ENCODE measurements around the gene THAP12.

THAP12 gene

GRCh38 chr11:76337923-76338322 is 43.0 kb downstream of the THAP12 start:
- H3K36me3 ChIP-seq (ENCODE audit: insufficient read depth, low read depth, low read length): no peaks in the 10 kb centered on the region
- no peaks in the 10 kb centered on the region for H3K4me1 ChIP-seq (ENCODE audit: insufficient read depth, low read length)
- H3K4me3 ChIP-seq (ENCODE audit: low read length): no peak overlapping the region
- no peaks in the 10 kb centered on the region for H3K27me3 ChIP-seq (ENCODE audit: insufficient read depth, low read length)
- H3K27ac ChIP-seq (ENCODE audit: low read length): no peak overlapping the region
- H3K9ac ChIP-seq (ENCODE audit: low read depth, low read length): no peak overlapping the region
- peaks cover 33% of the 10 kb centered on the region for H3K9me3 ChIP-seq (ENCODE audit: insufficient read depth, low read depth, low read length)

DNA sequence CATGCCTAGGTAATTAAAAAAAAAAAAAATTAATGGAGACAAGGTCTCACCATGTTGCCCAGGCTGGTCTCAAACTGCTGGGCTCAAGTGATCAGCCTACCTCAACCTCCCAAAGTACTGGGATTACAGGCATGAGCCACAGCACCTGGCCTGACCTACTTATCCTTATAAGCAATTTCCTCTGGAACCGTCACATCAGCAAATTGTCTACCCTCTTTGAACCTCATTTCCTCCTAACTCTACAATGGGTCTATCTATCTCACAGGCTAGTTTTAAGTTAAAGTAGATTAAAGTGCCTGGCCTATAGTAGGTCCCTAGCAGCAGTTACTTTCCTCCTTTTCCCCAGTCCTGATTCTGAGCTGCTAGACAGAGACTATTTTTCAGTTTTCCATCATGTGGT is 43.5 kb downstream of the THAP12 start:
- no peak overlapping the region for H3K4me3 ChIP-seq (ENCODE audit: low read length)
- H3K27me3 ChIP-seq (ENCODE audit: insufficient read depth, low read length): no peaks in the 10 kb centered on the region
- no peaks in the 10 kb centered on the region for H3K36me3 ChIP-seq (ENCODE audit: insufficient read depth, low read depth, low read length)
- H3K4me1 ChIP-seq (ENCODE audit: insufficient read depth, low read length): no peaks in the 10 kb centered on the region
- no peak overlapping the region for H3K27ac ChIP-seq (ENCODE audit: low read length)
- no peak overlapping the region for H3K9ac ChIP-seq (ENCODE audit: low read depth, low read length)
- peaks cover 33% of the 10 kb centered on the region for H3K9me3 ChIP-seq (ENCODE audit: insufficient read depth, low read depth, low read length)

DNA sequence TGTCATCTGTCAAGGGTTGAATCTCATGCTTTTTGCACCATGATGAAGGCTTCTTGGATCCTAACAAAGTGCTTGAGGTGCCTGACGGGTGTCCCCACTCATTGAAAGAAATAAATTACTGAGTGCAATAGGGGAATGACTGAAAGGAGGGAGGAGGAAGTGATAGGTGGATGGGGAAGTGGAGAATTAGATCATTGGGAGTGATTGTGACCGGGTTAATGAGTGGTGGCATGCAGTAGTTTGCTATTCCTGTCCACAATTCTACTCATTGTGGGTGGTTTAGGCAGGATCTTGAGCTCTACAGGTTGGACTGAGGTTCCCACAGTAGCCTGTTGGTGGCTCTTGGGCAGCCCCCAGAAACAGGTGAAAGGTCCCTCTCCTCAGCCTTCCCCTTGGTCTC is 44.3 kb downstream of the THAP12 start:
- Histone ChIP-seq H3K27me3 (ENCODE audit: insufficient read depth, low read length) (no peaks in the 10 kb centered on the region), H3K9me3 (ENCODE audit: insufficient read depth, low read depth, low read length) (peaks cover 33% of the 10 kb centered on the region), H3K27ac (ENCODE audit: low read length) (no peak overlapping the region), H3K4me3 (ENCODE audit: low read length) (no peak overlapping the region), H3K36me3 (ENCODE audit: insufficient read depth, low read depth, low read length) (no peaks in the 10 kb centered on the region), H3K4me1 (ENCODE audit: insufficient read depth, low read length) (no peaks in the 10 kb centered on the region), H3K9ac (ENCODE audit: low read depth, low read length) (no peak overlapping the region)

GRCh38 chr11:76335842-76336241 is 45.1 kb downstream of the THAP12 start:
- Histone ChIP-seq H3K27ac (ENCODE audit: low read length) (no peak overlapping the region), H3K36me3 (ENCODE audit: insufficient read depth, low read depth, low read length) (no peaks in the 10 kb centered on the region), H3K4me1 (ENCODE audit: insufficient read depth, low read length) (no peaks in the 10 kb centered on the region), H3K4me3 (ENCODE audit: low read length) (no peak overlapping the region), H3K9me3 (ENCODE audit: insufficient read depth, low read depth, low read length) (peaks cover 33% of the 10 kb centered on the region), H3K27me3 (ENCODE audit: insufficient read depth, low read length) (no peaks in the 10 kb centered on the region), H3K9ac (ENCODE audit: low read depth, low read length) (no peak overlapping the region)

GRCh38 chr11:76334826-76335389 is 46.0 kb downstream of the THAP12 start:
- Histone ChIP-seq H3K27ac (ENCODE audit: low read length) (no peak overlapping the region), H3K9ac (ENCODE audit: low read depth, low read length) (no peak overlapping the region), H3K4me1 (ENCODE audit: insufficient read depth, low read length) (no peaks in the 10 kb centered on the region), H3K4me3 (ENCODE audit: low read length) (no peak overlapping the region), H3K9me3 (ENCODE audit: insufficient read depth, low read depth, low read length) (peaks cover 33% of the 10 kb centered on the region), H3K36me3 (ENCODE audit: insufficient read depth, low read depth, low read length) (no peaks in the 10 kb centered on the region), H3K27me3 (ENCODE audit: insufficient read depth, low read length) (no peaks in the 10 kb centered on the region)

DNA sequence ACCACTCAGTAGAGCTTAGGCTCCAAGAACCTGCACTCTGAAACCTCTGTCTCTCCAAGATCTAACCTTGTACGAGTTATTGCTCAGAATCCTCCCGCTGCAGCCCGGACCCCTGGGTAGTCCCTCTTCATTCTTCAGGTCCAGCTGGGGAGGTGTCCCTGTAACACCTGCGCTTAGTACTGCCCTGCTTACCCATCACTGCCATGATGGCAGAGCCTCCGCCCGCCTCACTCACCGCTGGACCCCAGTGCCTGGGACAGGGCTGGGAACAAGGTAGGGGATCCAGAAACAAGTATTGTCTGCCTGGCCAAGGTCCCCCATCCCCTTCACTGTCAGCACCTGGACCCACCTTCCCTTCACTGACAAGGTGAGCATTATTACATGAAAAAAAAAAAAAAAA is 50.3 kb downstream of the THAP12 start:
- no peaks in the 10 kb centered on the region for H3K4me1 ChIP-seq (ENCODE audit: insufficient read depth, low read length)
- H3K9me3 ChIP-seq (ENCODE audit: insufficient read depth, low read depth, low read length): peaks cover 23% of the 10 kb centered on the region
- H3K27me3 ChIP-seq (ENCODE audit: insufficient read depth, low read length): no peaks in the 10 kb centered on the region
- no peak overlapping the region for H3K9ac ChIP-seq (ENCODE audit: low read depth, low read length)
- no peak overlapping the region for H3K27ac ChIP-seq (ENCODE audit: low read length)
- no peaks in the 10 kb centered on the region for H3K36me3 ChIP-seq (ENCODE audit: insufficient read depth, low read depth, low read length)
- H3K4me3 ChIP-seq (ENCODE audit: low read length): no peak overlapping the region

DNA sequence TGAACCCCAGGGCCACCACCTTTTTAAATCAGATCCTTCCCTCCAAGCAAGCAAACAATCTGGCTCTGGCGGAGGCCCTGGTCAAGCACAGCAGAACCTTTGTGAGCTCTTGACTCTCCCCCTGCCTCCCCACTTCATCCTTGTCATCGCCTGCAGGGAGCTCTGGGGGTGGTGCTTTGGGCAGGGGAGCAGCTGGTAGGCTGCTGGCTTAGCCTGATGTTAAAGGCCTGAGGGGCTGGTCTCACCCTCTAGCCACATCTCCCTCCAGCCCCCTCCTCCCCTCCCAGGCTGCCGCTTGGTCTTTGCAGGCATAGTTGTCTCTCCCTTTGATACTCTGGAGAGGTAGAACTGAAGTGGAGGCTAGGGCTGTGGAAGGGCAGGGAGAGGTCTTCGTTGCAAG is 50.9 kb downstream of the THAP12 start:
- Histone ChIP-seq H3K27me3 (ENCODE audit: insufficient read depth, low read length) (no peaks in the 10 kb centered on the region), H3K9me3 (ENCODE audit: insufficient read depth, low read depth, low read length) (peaks cover 16% of the 10 kb centered on the region), H3K4me1 (ENCODE audit: insufficient read depth, low read length) (no peaks in the 10 kb centered on the region), H3K4me3 (ENCODE audit: low read length) (no peak overlapping the region), H3K9ac (ENCODE audit: low read depth, low read length) (no peak overlapping the region), H3K36me3 (ENCODE audit: insufficient read depth, low read depth, low read length) (no peaks in the 10 kb centered on the region), H3K27ac (ENCODE audit: low read length) (no peak overlapping the region)

GRCh38 chr11:76329084-76329648 is 51.8 kb downstream of the THAP12 start:
- Histone ChIP-seq H3K27ac (ENCODE audit: low read length) (no peak overlapping the region), H3K9me3 (ENCODE audit: insufficient read depth, low read depth, low read length) (peaks cover 8% of the 10 kb centered on the region), H3K9ac (ENCODE audit: low read depth, low read length) (no peak overlapping the region), H3K4me3 (ENCODE audit: low read length) (no peak overlapping the region), H3K36me3 (ENCODE audit: insufficient read depth, low read depth, low read length) (no peaks in the 10 kb centered on the region), H3K4me1 (ENCODE audit: insufficient read depth, low read length) (no peaks in the 10 kb centered on the region), H3K27me3 (ENCODE audit: insufficient read depth, low read length) (peaks cover 1% of the 10 kb centered on the region; the same call in 1 of the 2 replicates)

- no peak overlapping the region for H3K4me3 ChIP-seq (ENCODE audit: low read length)
- no peak overlapping the region for H3K9ac ChIP-seq (ENCODE audit: low read depth, low read length)
- peaks cover 14% of the 10 kb centered on the region for H3K27me3 ChIP-seq (ENCODE audit: insufficient read depth, low read length)
- no peaks in the 10 kb centered on the region for H3K9me3 ChIP-seq (ENCODE audit: insufficient read depth, low read depth, low read length)
- no peak overlapping the region for H3K27ac ChIP-seq (ENCODE audit: low read length)
- no peaks in the 10 kb centered on the region for H3K36me3 ChIP-seq (ENCODE audit: insufficient read depth, low read depth, low read length)
- H3K4me1 ChIP-seq (ENCODE audit: insufficient read depth, low read length): no peaks in the 10 kb centered on the region; the same call in 1 of the 2 replicates
Observed at GRCh38 chr11:76327756-76328388, 53.1 kb downstream of the THAP12 start.

- H3K9ac ChIP-seq (ENCODE audit: low read depth, low read length): no peak overlapping the region
- no peak overlapping the region for H3K27ac ChIP-seq (ENCODE audit: low read length)
- H3K9me3 ChIP-seq (ENCODE audit: insufficient read depth, low read depth, low read length): no peaks in the 10 kb centered on the region
- H3K36me3 ChIP-seq (ENCODE audit: insufficient read depth, low read depth, low read length): no peaks in the 10 kb centered on the region
- no peak overlapping the region for H3K4me3 ChIP-seq (ENCODE audit: low read length)
- peaks cover 21% of the 10 kb centered on the region for H3K27me3 ChIP-seq (ENCODE audit: insufficient read depth, low read length)
- H3K4me1 ChIP-seq (ENCODE audit: insufficient read depth, low read length): no peaks in the 10 kb centered on the region; the same call in 1 of the 2 replicates
Observed at GRCh38 chr11:76327202-76327601, 53.7 kb downstream of the THAP12 start.

DNA sequence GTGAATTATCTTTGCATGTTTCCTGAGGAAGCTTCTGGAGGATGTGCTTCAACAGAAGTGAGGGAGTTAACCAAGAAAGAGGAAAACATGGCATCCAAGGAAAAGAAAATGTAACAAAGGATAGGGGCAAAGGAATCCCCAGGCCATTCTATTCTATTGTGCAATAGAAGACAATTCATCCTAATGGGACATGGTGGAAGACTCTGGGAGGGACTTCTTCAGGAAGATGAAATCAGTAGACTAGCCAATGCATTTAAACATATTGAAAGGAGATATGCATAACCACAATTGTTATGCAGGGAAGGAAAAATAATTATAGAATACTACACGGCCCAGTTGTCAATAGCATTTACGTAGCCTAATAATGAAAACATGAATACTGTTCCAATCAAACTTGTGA is 55.7 kb downstream of the THAP12 start:
- H3K9me3 ChIP-seq (ENCODE audit: insufficient read depth, low read depth, low read length): no peaks in the 10 kb centered on the region
- no peaks in the 10 kb centered on the region; the same call in 1 of the 2 replicates for H3K4me1 ChIP-seq (ENCODE audit: insufficient read depth, low read length)
- no peak overlapping the region for H3K4me3 ChIP-seq (ENCODE audit: low read length)
- no peak overlapping the region for H3K27ac ChIP-seq (ENCODE audit: low read length)
- H3K9ac ChIP-seq (ENCODE audit: low read depth, low read length): no peak overlapping the region
- H3K36me3 ChIP-seq (ENCODE audit: insufficient read depth, low read depth, low read length): no peaks in the 10 kb centered on the region
- peaks cover 41% of the 10 kb centered on the region for H3K27me3 ChIP-seq (ENCODE audit: insufficient read depth, low read length)

- H3K4me3 ChIP-seq (ENCODE audit: low read length): no peak overlapping the region
- no peak overlapping the region for H3K9ac ChIP-seq (ENCODE audit: low read depth, low read length)
- H3K36me3 ChIP-seq (ENCODE audit: insufficient read depth, low read depth, low read length): no peaks in the 10 kb centered on the region
- no peaks in the 10 kb centered on the region for H3K9me3 ChIP-seq (ENCODE audit: insufficient read depth, low read depth, low read length)
- no peak overlapping the region for H3K27ac ChIP-seq (ENCODE audit: low read length)
- H3K27me3 ChIP-seq (ENCODE audit: insufficient read depth, low read length): peaks cover 49% of the 10 kb centered on the region
- no peaks in the 10 kb centered on the region; the same call in 1 of the 2 replicates for H3K4me1 ChIP-seq (ENCODE audit: insufficient read depth, low read length)
Observed at GRCh38 chr11:76323804-76324203, 57.1 kb downstream of the THAP12 start.
